GM12878 (cell line): ENCODE data around the gene BAZ2B. TPM values are rescaled to one million over a fixed set of nuclear protein-coding genes. Genes with fewer than 3 reads are reported as not detected.

Experiments used
- ATAC-seq: fragments of 200-7000 bp; cut with Tn5 transposase; 3 replicates; pipeline ENCODE4 v1.9.1; 2020; ENCODE audit warnings: mild to moderate bottlenecking, moderate library complexity
- BruUV-seq: library from RNA; stranded (reverse); fragments of 400-500 nt; replicated peaks from 2 replicates; lab custom pipeline; 2021; lab: Mats Ljungman, UMichigan
- CTCF ChIA-PET: fragments of 300-600 bp; sonication (Branson Sonifier 250); formaldehyde crosslinking; extraction: SDS; loops from one replicate; lab custom pipeline; 2021; ENCODE audit warnings: inconsistent platforms; lab: Yijun Ruan, JAX
- POLR2A ChIA-PET: fragments of 350-600 bp; formaldehyde crosslinking; extraction: SDS; loops from one replicate; lab custom pipeline; 2021; ENCODE audit warnings: inconsistent platforms; lab: Charles Lee
- RAD21 ChIA-PET: fragments of 300-600 bp; sonication (Branson Sonifier 250); formaldehyde crosslinking; loops from one replicate; lab custom pipeline; 2023; ENCODE audit warnings: antibody characterized with exemption; ENCODE audit not compliant: unreplicated experiment; lab: Charles Lee
- SMC1A ChIA-PET: fragments of 300-600 bp; sonication (Branson Sonifier 250); formaldehyde crosslinking; loops from one replicate; lab custom pipeline; 2023; ENCODE audit not compliant: unreplicated experiment, uncharacterized antibody; lab: Charles Lee
- DNase-seq: peaks from one replicate; pipeline ENCODE4 v3.0.0-alpha.2; 2011; ENCODE audit warnings: low read depth, low spot score
- FAIRE-seq: peaks from 3 replicates; lab custom pipeline; 2011; peaks lifted over from hg19 to GRCh38; lab: Jason Lieb, UNC
- H2AFZ ChIP-seq: 2 replicates; pipeline ENCODE4 v1.6.0; 2011; ENCODE audit warnings: low read depth, low read length, control low read depth; ENCODE audit not compliant: control insufficient read depth
- H3K27ac ChIP-seq: 2 replicates; pipeline ENCODE4 v1.5.1; 2011; ENCODE audit warnings: control low read depth; ENCODE audit not compliant: control insufficient read depth, insufficient read depth
- H3K27me3 ChIP-seq, 2 experiments: replicated peaks in 1 of 2; 2 replicates each; pipeline versions ENCODE4 v1.6.0 to v1.6.1; 2011; ENCODE audit warnings: low read length in 1 of 2; ENCODE audit not compliant: control insufficient read depth in 2 of 2, insufficient read depth in 2 of 2
- H3K36me3 ChIP-seq, 2 experiments: 2 replicates each; pipeline ENCODE4 v1.5.1; 2011; ENCODE audit warnings: low read length in 1 of 2; ENCODE audit not compliant: control insufficient read depth in 2 of 2, insufficient read depth in 2 of 2
- H3K4me1 ChIP-seq: 2 replicates; pipeline ENCODE4 v1.6.1; 2011; ENCODE audit warnings: mild to moderate bottlenecking, low read length, moderate library complexity, mixed read lengths; ENCODE audit not compliant: control insufficient read depth, insufficient read depth
- H3K4me2 ChIP-seq: 2 replicates; pipeline ENCODE4 v1.6.0; 2011; ENCODE audit warnings: control low read depth; ENCODE audit not compliant: control insufficient read depth, insufficient read depth
- H3K4me3 ChIP-seq: fragments of 200-600 bp; sonication (generic); 2 replicates; pipeline ENCODE4 v1.5.1; 2016
- H3K79me2 ChIP-seq: 2 replicates; pipeline ENCODE4 v1.6.0; 2011; ENCODE audit warnings: low read length; ENCODE audit not compliant: control insufficient read depth, insufficient read depth
- H3K9ac ChIP-seq: 2 replicates; pipeline ENCODE4 v1.8.0; 2011; ENCODE audit warnings: low read length, control low read depth, mixed read lengths; ENCODE audit not compliant: control insufficient read depth, insufficient read depth
- H3K9me3 ChIP-seq: replicated peaks from 3 replicates; pipeline ENCODE4 v1.5.1; 2011; ENCODE audit warnings: mild to moderate bottlenecking, low read length; ENCODE audit not compliant: control insufficient read depth, insufficient read depth
- H4K20me1 ChIP-seq: 2 replicates; pipeline ENCODE4 v1.6.0; 2011; ENCODE audit not compliant: control insufficient read depth, insufficient read depth
- EED ChIP-seq: sonication (generic); IDR thresholded peaks from 2 replicates; pipeline ENCODE4 v1.6.1; 2016; ENCODE audit warnings: antibody characterized with exemption, low read depth
- EGR1 ChIP-seq, 2 experiments: IDR thresholded peaks; 1 replicate in 1 of 2; 2 replicates in 1 of 2; pipeline ENCODE4 v1.6.1; 2011 to 2012; ENCODE audit warnings: low read depth in 2 of 2, low read length in 2 of 2, borderline replicate concordance in 1 of 2, mild to moderate bottlenecking in 1 of 2, moderate library complexity in 1 of 2
- IKZF1 ChIP-seq: fragments of 450-650 bp; conservative IDR thresholded peaks from 2 replicates; pipeline ENCODE4 v1.6.1; 2017; ENCODE audit warnings: antibody characterized with exemption, mild to moderate bottlenecking
- RB1 ChIP-seq: fragments of 450-650 bp; formaldehyde crosslinking; IDR thresholded peaks from 2 replicates; pipeline ENCODE4 v1.6.1; 2017; ENCODE audit warnings: mild to moderate bottlenecking, borderline replicate concordance
- RBBP5 ChIP-seq: fragments of 200-600 bp; sonication (generic); conservative IDR thresholded peaks from 2 replicates; pipeline ENCODE4 v1.6.1; 2016
- SMAD5 ChIP-seq: IDR thresholded peaks from 2 replicates; pipeline ENCODE4 v1.6.1; 2016; ENCODE audit warnings: antibody characterized with exemption, low read depth
- SMARCA5 ChIP-seq: fragments of 450-650 bp; IDR thresholded peaks from 2 replicates; pipeline ENCODE4 v1.6.1; 2017; ENCODE audit warnings: mild to moderate bottlenecking
- SP1 ChIP-seq: IDR thresholded peaks from one replicate; pipeline ENCODE4 v1.6.1; 2011; ENCODE audit warnings: low read depth, low read length
- STAT3 ChIP-seq: IDR thresholded peaks from 2 replicates; pipeline ENCODE4 v1.6.1; 2011; ENCODE audit warnings: low read depth, low read length, improper control_type of control experiment
- ZNF217 ChIP-seq: fragments of 450-650 bp; IDR thresholded peaks from 2 replicates; pipeline ENCODE4 v1.6.1; 2017; ENCODE audit warnings: antibody characterized with exemption, mild to moderate bottlenecking
- WGBS: methylation state at CpG from one replicate; pipeline ENCODE4 v1.1.6; 2016; ENCODE audit warnings: low lambda C conversion rate; ENCODE audit not compliant: insufficient replicate concordance, insufficient coverage; ENCODE audit errors: missing lambda C conversion rate; 5-methylcytosine and 5-hydroxymethylcytosine counted together
- in situ Hi-C: fragments of 300-500 bp; cut with MboI; formaldehyde crosslinking; loops from 9 replicates; pipeline ENCODE4 v1.14.3; 2018; ENCODE audit warnings: mixed read lengths
- intact Hi-C: fragments of 100-400 bp; cut with micrococcal nuclease; formaldehyde crosslinking; loops from one replicate; pipeline ENCODE4 v1.14.2; 2022; ENCODE audit not compliant: unreplicated experiment
- polyA plus RNA-seq, 11 experiments: library from polyadenylated mRNA; depleted of rRNA in 4 of 11; unstranded in 6 of 11; stranded (reverse) in 5 of 11; fragments of >200 nt; fragmentation: Nextera tagmentation in 4 of 11; fragmentation: Illumina TruSeq in 1 of 11; extraction: Ambion mirVana in 4 of 11; extraction: Trizol in 1 of 11; gene quantifications; 1 replicate in 1 of 11; 2 replicates in 10 of 11; pipeline versions ENCODE4 v1.2.1 to v1.2.3, GENCODE V29; 2011 to 2016; ENCODE audit warnings: inconsistent platforms in 2 of 11, missing spikeins in 2 of 11, low read depth in 1 of 11
- total RNA-seq, 4 experiments: library from RNA; depleted of rRNA in 3 of 4; stranded (reverse); fragments of >200 nt in 3 of 4; fragmentation: Illumina TruSeq in 1 of 4; extraction: Trizol in 1 of 4; gene quantifications; 2 replicates each; pipeline versions ENCODE4 v1.2.1 to v1.2.3, GENCODE V29; 2013 to 2021
- TF ChIP-seq, protein P1 (sequence below): fragments of 450-650 bp; conservative IDR thresholded peaks from 2 replicates; pipeline ENCODE4 v1.6.1; 2017; ENCODE audit warnings: mild to moderate bottlenecking, moderate library complexity
- TF ChIP-seq, protein P2 (sequence below): IDR thresholded peaks from 2 replicates; pipeline ENCODE4 v1.6.1; 2012; ENCODE audit warnings: low read depth, low read length, improper control_type of control experiment
- TF ChIP-seq, protein P3 (sequence below): IDR thresholded peaks from 2 replicates; pipeline ENCODE4 v1.6.1; 2012; ENCODE audit warnings: low read depth, low read length, improper control_type of control experiment
- TF ChIP-seq, protein P4 (sequence below): IDR thresholded peaks from 2 replicates; pipeline ENCODE4 v1.6.1; 2011; ENCODE audit warnings: borderline replicate concordance, low read depth, mild to moderate bottlenecking, moderate library complexity, low read length; ENCODE audit not compliant: insufficient read depth, poor library complexity, severe bottlenecking

BAZ2B gene
- total and polyA plus RNA-seq, 10 of the 15 experiments (the other 5 are each of a cell fraction or from before 2014, with no cell fraction given) = 8.8 to 49.7 (median 24.7) TPM

DNA sequence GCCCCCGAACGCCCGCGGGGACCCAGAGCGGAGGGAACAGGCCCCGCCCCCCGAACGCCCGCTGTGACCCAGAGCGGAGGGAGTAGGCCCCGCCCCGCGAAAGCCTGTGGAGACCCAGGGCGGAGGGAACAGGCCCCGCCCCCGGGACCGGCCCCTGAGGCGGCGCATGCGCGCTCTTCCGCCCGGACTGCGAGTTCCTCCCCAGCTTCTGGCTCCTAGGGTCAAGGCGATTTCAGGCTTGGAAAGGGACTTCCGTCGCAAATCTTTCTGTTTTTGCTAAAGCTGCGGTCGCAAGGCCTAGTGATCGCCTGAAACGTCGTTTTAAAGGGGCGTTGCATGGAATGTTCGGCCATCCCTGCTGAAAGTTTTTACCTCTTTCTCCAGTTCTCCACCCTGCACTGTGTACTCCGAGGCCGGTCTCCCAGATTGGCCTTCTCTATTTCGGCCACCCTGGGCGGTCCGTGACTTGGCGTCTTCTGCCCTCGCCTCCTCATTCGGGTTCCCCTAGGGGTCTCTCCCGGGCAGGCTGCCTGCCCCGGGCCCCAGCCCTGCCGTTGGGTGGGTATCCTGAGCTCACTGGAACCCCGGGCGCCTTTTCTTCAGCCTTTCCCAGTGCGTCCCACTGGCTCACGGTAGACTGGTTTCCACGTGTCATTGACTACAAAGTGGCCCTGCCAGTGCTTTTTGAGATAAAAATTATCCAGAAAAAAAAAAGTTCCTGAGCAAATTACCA is 329.5 kb downstream of the BAZ2B start (continued):
- TF ChIP-seq SP1 = peak; percentile 57

DNA sequence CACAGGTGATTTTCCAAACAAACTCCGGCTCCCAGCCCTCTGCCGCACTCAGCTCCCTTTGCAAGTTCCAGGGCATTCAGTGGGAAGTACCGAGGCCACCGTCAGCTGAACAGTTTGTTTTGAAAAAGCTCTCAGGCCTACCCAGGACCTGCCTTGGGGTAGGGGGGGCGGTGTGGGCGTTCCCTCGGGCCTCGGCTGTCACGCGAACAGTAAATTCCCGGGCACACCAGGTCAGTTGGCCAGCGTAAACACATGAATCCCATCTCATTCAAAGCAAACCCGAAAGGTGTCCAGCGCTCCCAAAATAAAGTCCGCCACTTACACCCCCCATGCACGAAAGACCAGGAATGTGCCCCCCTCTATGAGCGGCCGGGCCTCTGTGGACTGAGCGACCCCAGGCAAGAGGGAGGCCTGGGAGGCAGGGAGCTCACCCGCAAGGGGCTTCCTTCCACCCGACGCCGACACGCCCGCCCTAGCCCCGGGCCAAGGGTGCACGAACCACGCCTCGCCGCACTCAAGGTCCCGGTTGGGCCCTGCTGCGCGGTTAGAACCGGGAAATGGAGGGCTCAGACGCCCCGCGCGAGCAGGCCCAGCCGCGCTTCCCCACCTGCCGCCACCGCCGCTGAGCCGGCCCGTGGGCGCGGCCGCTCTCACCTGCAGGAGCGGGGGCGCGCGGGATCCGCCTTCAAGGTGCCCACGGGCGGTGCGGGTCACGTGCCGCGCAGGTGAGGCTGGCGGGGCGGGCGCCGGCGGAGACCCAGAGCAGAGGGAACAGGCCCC is 330.2 kb downstream of the BAZ2B start, which contains the start of gene WDSUB1:
TSS of gene WDSUB1 (minus strand) at position 775 of the 780 bp plus-strand sequence. CDS start 3,634 bp downstream, outside the sequence.
- H2AFZ ChIP-seq = peak within 1 kb of the TSS; percentile 98
- no peaks in the 10 kb centered on the region for H3K36me3 ChIP-seq
- H3K4me1 ChIP-seq = peaks cover 15% of the 10 kb centered on the region
- H3K4me2 ChIP-seq = peak within 1 kb of the TSS; percentile 99
- no peak for FAIRE-seq
- H3K9ac ChIP-seq = peak within 1 kb of the TSS; percentile 79
- ChIA-PET SMC1A (interaction anchor here (1.4 to 2.3 kb wide), 3 partner anchors 7 to 37 kb away, joined by 3 to 7 read pairs (median 5); no protein-coding TSS in a partner anchor), POLR2A (interaction anchor here (0.6 to 1.5 kb wide), 3 partner anchors 36 to 271 kb away, joined by 3 to 7 read pairs (median 5); no protein-coding TSS in a partner anchor), RAD21 (interaction anchor here (0.8 to 0.9 kb wide), 2 partner anchors 9 to 36 kb away, joined by 3 to 4 read pairs; no protein-coding TSS in a partner anchor), CTCF (interaction anchor here (0.9 kb wide), 1 partner anchor 37 kb away, joined by 3 read pairs; no protein-coding TSS in a partner anchor)
- H3K27me3 ChIP-seq = no peaks in the 10 kb centered on the region
- peaks cover 10% of the 10 kb centered on the region for H3K79me2 ChIP-seq
- no peaks in the 10 kb centered on the region for H4K20me1 ChIP-seq
- 5% methylated on average over 49 of the region's 64 CpGs for WGBS
- in situ Hi-C loops = no loop called here
- BruUV-seq = no TSS peak
- peaks cover 4% of the 10 kb centered on the region; the same call in 2 of the 3 replicates for H3K9me3 ChIP-seq
- H3K4me3 ChIP-seq = peak within 1 kb of the TSS; percentile 86
- ATAC-seq = peak; percentile 39
- H3K27ac ChIP-seq = peak within 1 kb of the TSS; percentile 75
- no peak for DNase-seq
- intact Hi-C loops = loop anchor here (2.0 kb wide), 1 partner anchor 427 kb away; the partner anchor contains the start of gene MARCHF7
- TF ChIP-seq, protein P1, sequence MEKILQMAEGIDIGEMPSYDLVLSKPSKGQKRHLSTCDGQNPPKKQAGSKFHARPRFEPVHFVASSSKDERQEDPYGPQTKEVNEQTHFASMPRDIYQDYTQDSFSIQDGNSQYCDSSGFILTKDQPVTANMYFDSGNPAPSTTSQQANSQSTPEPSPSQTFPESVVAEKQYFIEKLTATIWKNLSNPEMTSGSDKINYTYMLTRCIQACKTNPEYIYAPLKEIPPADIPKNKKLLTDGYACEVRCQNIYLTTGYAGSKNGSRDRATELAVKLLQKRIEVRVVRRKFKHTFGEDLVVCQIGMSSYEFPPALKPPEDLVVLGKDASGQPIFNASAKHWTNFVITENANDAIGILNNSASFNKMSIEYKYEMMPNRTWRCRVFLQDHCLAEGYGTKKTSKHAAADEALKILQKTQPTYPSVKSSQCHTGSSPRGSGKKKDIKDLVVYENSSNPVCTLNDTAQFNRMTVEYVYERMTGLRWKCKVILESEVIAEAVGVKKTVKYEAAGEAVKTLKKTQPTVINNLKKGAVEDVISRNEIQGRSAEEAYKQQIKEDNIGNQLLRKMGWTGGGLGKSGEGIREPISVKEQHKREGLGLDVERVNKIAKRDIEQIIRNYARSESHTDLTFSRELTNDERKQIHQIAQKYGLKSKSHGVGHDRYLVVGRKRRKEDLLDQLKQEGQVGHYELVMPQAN = peak; percentile 68
- TF ChIP-seq EED (0 out of 2 replicates have a peak, but pooled peaks have one; percentile 29), ZNF217 (peak; percentile 67; the same call in 1 of the 2 replicates), RBBP5 (no peak), STAT3 (no peak), SMAD5 (no peak), EGR1 (IDR thresholded peaks at IDR 0.05; ENCODE audit: borderline replicate concordance in 1 of 2, low read depth in 2 of 2, low read length in 2 of 2) (peak in 1 of 2 experiments; percentile 59; a peak in 1 of 3 replicates), IKZF1 (peak; percentile 65), SMARCA5 (peak; percentile 39; the same call in 1 of the 2 replicates), RB1 (0 out of 2 replicates have a peak, but pooled peaks have one; percentile 58)
- TF ChIP-seq, protein P2, sequence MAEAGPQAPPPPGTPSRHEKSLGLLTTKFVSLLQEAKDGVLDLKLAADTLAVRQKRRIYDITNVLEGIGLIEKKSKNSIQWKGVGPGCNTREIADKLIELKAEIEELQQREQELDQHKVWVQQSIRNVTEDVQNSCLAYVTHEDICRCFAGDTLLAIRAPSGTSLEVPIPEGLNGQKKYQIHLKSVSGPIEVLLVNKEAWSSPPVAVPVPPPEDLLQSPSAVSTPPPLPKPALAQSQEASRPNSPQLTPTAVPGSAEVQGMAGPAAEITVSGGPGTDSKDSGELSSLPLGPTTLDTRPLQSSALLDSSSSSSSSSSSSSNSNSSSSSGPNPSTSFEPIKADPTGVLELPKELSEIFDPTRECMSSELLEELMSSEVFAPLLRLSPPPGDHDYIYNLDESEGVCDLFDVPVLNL = no peak
- TF ChIP-seq, protein P3, sequence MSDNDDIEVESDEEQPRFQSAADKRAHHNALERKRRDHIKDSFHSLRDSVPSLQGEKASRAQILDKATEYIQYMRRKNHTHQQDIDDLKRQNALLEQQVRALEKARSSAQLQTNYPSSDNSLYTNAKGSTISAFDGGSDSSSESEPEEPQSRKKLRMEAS = peak; percentile 72
- TF ChIP-seq, protein P4, sequence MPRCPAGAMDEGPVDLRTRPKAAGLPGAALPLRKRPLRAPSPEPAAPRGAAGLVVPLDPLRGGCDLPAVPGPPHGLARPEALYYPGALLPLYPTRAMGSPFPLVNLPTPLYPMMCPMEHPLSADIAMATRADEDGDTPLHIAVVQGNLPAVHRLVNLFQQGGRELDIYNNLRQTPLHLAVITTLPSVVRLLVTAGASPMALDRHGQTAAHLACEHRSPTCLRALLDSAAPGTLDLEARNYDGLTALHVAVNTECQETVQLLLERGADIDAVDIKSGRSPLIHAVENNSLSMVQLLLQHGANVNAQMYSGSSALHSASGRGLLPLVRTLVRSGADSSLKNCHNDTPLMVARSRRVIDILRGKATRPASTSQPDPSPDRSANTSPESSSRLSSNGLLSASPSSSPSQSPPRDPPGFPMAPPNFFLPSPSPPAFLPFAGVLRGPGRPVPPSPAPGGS = no peak
